HG02840 (cell line): ENCODE measurements around the gene C19orf25.
"Not testable (repeated sequence)": the region's sequence is repeated elsewhere in the genome, so short reads cannot be mapped to it uniquely, and the experiment has no call there.

ENCODE experiments used
- ATAC-seq: cut with Tn5 transposase; IDR thresholded peaks from one replicate; pipeline ENCODE4 v1.9.1; 2021; ENCODE audit warnings: mild to moderate bottlenecking, moderate library complexity, moderate number of reproducible peaks; ENCODE audit not compliant: unreplicated experiment, low FRiP score

C19orf25 gene

DNA sequence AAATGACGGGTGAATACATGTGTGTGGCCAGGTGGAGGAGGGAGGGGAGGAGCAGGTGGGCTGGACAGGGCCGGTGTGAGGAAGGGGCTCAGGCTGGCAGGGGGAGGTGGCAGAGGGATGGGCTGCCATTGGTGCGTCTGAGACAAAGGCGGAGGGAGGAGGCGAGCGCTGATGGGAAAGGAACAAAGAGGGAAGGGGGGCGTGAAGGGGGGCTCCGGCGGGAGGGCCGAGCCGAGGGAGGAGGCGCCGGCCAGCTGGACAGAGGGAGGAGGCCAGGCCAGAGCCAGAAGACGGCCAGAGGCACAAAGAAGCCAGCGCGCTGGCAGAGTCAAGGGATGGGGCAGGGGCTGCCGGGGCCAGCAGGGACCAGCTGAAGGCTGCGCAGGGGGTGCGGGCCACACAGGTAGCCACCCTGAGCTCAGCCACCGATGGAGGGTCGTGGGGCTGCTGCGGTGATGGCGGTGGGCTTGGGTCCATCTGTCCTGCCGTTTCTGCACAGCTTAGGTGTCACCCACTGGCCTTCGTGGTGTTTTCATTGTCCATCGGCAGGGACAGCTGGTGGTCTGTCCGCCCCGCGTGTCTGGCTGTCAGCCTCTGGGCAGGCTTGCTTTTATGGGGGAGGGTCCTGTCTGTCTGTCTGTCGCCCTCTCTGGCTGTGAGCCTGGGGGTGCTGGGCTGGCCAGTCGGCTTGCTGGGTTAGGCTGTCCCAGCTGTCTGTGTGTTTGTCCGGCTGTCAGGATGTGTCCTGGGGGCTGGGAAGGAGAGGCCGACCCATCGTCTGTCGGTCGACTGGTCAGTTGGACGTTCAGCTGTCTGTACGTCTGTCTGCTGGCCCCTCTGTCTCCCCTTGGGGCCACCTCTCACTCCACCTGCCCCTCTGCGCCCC, 26.9 kb downstream of the C19orf25 start:
- ATAC-seq = no peak

DNA sequence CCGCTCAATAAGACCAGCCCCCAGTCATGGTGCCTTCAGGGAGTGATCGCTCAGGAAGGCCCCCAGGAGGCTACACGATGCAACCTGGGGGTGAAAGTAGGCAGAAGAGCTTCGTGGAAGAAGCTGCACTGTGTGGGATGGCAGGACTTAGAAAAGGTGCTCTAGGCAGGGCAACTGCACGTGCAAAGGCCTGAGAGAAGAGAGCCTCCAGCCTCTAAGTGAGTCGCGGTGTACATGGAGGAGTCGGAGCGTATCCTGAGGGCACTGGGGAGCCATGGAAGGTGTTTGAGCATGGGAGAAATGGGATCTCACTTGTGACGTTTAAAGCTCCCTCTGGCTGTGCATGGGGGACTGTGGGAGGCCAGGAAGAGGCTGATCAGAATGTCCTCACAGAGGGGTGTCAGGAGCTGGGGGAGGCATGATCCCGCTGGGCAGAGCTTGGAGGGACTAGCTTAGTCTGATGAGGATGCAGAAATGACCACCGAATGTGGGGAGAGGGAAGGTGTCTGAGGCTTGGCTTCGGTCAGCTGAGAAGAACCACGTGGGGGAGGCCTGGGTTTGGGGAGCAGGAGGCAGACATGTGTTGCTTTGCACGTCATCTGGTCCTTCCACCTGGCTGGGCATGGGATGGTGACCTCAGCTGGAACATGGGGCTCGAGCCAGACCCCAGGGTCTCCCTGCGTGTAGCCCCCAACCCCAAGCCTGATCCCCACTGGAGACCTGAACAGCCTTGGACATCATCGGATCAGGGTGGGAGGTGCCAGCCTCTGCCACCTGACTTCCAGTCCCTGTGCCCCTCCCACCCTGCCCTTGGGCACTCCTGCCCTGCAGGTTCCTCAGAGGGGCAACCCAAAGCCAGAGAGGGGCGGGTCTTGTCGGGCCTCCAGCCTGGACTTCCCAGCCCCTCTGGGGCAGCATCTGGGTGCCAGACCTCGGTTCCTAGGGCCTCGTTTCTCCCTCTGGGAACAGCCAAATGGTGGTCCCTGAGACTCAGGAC, 28.0 kb downstream of the C19orf25 start:
- ATAC-seq = no peak

DNA sequence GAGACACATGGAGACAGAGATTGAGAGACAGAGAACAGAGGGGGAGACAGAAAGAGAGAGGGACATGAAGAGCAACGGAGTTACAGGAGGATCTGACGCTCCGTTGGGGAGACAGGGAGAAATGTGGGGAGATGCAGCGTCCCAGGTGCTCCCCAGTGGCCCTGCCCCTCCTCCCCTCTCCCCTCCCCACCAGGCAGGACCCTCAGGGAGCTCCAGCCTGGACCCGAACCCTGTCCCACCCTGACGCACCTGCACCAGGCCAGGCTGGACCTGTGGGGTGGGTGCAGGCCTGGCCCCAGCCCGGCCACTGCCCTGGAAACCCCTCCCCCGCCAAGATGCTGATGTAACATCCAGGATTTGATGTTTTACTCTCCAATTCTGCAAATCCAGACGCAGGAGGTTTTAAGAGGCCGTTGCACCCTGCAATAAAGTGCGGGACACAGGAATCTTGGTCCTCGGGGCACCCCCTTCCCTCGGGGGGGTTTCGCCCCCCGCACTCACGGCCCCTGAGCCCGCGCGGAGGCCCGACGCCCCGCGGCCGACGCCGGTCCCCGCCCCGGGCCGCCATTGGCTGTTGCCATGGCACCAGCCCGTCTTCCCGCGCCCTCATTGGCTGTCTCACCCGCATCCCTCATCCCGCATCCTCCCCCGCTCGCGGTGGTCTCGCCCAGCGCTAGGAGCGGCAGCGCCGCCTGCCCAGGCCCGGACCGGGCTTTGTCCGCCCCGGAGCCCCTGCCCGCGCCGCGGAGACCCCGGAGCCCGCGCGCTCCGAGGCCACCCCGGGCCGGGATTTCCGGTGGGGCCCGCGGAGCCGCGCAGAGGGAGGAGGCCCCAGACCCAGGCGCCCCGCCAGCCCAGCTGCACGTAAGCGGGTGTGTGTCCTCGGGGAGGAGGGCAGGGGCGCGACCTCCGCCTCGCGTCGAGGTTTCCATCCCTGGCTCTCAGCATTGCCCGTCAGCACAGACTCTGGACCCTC, 29.3 kb downstream of the C19orf25 start, which contains the start of gene APC2:
Gene APC2, plus strand, starts transcription at position 655 of the 976 bp plus-strand sequence. CDS start 2,881 bp downstream, outside the sequence.
- no peak for ATAC-seq

DNA sequence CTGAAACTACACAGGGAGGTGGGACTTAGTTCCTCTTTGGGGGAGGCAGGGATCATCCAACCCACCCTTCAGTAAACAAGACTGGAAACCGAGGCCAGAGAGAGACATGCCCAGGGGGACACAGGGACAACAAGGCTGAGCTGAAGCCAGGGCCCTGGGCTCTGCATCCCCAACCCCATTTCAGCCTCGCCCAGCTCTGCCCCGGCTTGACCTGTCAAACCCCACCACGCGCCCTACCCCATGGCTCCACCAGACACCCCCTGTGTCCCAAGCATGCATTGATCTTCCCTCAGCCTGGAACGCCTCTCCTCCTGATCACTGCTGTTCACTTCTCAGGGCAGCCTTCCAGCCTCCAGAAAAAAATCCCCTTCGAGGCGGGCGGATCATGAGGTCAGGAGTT, 31.1 kb downstream of the C19orf25 start:
- no peak for ATAC-seq

DNA sequence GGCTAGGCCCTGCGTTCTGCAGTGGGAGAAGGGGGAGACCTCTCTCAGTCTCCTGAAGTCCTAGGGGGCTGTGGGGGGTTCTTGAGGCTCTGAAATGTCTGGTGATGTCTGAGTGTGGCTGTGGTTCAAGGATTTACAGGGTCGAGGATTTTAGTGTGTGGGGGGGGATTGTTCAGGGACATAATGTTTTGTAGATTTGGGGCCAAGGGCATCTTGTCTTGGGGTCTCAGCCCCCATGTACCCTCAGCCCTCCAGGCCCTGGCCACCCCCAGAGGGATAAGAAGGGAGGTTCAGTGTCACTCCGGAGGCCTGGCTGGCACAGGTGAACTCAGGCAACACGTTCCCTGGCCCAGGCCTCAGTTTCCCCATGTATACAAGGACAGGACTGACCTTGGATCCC, 31.5 kb downstream of the C19orf25 start:
- ATAC-seq = no peak

DNA sequence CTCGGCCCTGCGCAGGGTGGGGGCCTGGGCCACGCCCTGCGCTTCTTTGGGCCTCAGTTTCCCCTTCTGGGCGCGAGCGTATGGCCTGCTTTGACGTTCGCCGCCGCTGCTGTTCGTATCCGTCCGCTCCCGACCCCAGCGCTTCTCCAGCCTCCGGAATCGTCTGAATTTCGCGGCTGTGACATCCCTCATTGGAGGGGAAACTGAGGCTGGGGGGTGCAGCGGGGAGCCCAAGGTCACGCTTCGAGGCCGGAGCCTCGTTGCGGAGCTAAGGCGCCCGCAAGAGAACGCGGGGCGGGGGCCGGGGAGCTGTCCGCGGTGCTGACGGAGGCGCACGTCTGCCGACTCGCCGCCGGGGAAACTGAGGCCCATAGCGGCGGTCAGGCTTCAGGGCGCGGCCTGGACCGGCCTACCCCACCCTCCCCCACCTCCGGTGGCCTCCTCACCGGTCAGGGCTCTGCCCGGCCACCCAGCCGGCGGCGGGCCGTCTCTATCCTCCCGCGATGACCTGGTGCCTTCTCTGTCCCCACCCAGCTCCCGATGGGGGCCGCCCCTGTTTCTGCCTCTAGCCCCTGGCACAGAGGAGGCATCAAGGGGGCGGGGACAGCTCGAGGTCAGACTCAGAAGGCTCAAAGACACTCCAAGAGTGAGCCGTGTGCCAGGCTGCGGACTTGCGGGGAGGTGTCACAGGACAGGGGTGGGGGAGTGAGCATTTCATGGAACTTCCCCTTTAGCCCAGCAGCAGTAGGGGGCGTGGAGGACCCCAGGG, 32.1 kb downstream of the C19orf25 start:
- no peak for ATAC-seq

DNA sequence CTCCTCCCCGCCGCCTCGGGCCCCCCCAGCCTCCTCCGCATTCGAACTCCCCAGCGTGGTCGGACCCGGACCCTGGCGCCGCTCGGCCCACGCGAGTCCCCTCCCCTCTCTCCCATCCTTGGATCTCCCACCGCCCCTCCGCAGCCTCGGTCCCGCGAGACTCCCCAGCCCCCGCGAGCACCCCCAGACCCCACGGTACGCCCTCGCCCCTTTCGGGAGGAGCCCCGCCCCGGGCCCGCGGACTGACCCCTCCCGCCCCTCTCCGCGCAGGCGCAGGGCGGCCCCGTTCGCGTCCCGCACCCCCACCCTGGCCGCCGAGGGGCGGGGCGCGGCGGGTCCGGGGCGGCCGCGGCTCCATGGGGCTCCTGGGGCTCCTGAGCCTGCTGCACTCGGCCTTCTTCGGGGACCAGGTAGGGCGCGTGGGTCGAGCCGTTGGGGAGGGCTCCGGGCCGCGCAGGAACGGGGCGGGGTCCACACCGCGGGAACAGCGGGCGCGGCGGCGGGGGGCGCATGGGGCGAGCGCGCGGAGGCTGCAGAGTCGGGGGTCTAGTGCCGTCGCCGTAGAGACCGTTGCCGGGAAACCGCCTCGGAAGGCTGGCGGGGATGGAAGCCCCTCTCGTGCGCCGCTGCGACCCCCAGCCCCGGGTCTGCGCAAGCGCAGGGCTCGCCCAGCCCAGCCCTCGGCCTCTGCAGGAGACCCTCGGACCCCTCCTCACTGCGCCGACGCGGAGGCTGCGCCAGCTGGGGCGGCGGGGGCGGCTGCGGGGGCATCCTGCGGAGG, 32.9 kb downstream of the C19orf25 start:
- ATAC-seq = no peak

DNA sequence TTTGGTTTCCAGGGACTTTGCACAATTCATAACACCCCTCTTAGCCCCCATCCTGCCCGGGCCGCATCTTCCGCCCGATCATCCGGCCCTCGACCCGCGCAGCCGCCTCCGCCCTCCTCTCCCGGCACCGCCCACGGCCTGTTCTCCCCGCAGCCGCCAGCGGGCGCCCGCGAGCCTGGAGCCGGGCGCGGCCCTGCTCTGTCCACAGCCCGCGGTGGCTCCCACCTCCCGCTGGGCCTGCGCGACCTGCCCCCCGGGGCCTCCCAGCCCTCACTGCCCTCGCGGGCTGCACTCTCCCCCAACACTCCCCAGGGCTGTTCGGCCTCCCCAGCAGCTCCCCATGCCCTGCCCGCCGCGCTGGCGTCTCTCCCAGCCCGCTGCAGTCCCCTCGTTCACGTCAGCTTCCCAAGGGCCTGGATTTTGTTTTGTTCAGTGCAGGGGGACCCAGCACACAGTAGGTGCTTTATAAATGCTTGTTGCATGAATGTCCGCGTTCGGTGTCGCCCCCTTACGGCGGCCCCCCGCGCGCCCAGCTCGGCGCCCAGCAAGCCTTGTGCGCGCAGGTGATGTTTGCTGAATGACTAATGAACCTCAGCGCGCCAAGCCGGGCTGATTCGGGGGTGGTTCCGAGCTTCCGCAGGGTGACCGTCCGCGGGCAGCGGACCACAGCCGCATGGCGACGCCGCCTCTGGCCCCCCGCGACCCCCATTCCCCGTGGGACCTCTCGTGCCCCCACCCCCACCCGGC, 33.7 kb downstream of the C19orf25 start:
- ATAC-seq = no peak

DNA sequence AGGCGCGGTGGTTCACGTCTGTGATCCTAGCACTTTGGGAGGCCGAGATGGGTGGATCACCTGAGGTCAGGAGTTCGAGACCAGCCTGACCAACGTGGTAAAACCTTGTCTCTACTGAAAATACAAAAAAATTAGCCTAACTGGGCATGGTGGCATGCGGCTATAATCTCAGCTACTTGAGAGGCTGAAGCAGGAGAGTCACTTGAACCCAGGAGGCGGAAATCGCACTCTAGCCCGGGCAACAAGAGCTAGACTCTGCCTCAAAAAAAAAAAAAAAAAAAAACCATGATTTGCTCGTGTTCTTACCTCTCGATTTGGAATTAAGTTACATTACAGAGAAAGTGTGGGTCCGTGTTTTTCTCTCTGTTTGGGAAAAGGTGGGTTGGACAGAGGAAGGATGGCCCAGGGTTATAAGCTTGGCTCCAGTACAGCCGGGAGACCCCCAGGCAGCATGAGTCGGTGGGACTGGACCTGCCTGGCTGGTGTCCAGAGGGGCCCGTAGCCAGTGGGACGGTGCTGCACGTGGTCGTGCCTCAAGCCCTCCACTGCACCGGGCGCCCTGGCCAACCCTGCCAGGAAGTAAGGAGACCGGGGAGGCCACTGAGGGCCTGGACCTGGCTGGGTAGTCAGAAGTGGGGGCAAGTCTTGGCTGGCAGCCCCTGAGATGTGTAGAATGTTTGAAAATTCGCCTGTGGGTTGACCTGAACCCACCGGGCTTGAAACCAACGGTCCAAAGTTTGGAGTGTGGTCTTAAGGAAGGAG, 37.2 kb downstream of the C19orf25 start:
- no peak for ATAC-seq

DNA sequence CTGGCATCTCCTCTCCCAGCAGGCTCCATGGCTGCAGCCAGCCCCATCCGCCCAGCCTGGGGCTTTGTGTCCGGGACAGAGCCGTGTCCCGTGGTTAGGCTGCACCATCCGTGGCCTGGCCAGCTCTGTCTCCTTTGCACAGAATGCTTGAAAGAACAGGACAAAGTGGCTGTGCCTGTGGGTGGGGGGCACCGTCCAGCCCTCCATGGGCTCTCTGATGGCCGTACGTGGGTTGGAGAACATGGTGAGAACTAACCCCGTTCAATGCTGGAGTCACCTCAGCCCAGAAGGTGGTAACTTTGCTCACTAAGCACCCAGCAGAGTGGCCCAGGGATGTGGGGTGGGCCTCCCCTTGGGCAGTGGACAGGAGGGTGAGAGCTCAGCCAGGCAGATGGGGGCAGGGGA, 38.0 kb downstream of the C19orf25 start:
- ATAC-seq = no peak

DNA sequence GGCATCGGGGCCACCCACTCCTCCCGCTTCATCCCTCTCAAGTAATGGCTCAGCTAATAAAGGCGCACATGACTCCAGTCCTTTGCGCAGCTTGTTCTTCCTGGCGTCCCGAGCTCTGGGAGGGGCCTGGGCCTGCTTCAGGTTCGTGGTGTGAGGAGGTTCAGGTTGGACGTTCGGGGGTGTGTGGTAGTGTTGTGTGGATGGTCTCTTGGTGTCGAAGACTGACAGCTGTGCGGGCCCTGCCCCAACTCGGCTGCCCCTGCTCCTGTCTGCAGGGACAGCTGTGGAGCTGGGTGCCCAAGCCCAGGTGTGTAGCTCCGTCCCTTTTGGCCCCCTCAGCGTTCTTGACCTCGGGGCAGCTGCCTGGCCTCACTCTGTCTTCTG, 38.6 kb downstream of the C19orf25 start:
- no peak for ATAC-seq

DNA sequence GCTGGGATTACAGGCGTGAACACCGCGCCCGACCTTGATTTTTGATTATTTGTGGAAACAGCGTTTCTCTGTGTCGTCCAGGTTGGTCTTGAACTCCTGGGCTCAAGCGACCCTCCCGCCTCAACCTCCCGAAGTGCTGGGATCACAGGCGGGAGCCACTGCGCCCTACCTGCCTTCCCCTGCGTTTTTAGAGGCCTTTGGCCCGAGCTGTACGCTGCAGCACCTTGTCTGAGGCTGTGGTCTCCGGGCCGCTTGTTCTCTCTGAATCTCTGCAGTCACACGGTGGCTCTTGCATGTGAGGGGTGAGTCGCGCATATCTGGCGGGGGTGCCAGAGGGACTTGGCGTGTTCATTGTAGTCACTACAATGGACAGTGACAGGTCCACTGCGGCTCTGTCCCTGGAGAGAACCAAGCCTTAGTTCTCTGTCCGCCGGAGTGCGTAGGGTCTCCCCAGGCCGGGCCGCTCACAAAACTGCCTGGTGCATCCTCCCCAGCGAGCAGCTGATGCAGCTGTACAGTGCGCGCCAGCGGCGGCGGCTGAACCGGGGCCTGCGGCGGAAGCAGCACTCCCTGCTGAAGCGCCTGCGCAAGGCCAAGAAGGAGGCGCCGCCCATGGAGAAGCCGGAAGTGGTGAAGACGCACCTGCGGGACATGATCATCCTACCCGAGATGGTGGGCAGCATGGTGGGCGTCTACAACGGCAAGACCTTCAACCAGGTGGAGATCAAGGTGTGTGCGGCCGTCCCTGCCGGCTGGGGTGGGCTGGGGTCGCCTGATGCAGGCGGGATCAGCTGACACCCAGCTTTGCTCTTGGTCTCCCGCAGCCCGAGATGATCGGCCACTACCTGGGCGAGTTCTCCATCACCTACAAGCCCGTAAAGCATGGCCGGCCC, 39.2 kb downstream of the C19orf25 start:
- ATAC-seq = not testable (repeated sequence)

DNA sequence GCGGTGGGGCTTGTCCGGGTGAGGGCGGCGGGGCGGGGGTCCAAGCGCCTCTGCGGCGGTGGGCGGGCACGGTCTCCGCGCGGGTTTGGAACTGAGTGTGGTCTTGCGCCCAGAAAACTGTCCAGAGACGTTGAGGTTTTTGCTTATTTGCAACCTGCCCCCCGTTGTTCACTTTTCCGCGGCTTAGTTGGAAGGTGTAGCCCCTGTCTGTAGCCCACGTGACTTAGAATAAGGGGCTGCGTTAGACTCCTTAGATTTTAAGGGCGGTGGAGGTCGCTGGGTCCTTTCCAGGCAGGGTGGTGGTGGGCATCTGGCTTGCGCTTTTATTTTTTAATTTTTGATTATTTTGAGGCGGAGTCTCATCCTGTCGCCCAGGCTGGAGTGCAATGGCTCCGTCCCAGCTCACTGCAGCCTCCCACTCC, 40.1 kb downstream of the C19orf25 start:
- peak; percentile 6 for ATAC-seq

DNA sequence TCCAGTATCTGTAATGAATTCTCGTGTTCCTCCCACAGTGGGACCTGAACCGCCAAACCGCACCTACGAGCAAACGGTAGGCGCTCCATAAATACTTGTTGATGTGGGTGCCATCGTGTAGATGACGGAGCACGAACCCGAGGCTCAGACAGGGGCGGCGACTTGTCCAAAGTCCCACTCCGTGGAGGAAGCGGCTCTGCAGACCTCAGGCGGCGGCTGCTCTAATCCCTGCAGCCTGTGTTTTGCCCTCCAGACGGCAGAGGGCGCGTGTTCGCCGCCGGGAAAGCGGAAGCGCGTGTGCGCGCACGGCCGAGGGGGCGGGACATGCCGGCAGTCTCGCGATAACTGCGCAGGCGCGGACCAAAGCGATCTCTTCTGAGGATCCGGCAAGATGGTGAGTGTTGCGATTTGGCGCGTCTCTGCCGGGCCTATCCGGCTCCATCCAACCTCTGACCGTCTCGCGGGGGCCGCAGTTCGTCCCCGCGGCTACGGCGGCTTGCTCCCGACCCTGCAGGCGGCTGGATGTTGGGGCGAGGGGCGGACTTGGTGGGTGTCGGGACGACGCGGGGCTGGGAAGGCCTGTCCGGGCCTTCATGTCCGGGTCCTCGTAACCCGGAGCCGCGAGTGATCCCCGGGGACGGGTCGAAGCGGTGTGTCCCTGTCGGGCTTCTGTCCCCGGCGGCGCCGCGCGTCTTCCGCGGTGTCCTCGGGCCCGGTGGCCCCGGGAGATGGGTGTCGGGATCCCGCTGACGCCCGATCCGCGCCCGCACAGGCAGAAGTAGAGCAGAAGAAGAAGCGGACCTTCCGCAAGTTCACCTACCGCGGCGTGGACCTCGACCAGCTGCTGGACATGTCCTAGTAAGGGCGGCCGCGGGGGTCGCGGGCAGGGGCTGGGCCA, 40.7 kb downstream of the C19orf25 start, which contains the start of gene RPS15:
Gene RPS15, plus strand, starts transcription at position 362 of the 898 bp plus-strand sequence. Its CDS starts 30 bp downstream, at position 392.
- ATAC-seq = peak; percentile 78

DNA sequence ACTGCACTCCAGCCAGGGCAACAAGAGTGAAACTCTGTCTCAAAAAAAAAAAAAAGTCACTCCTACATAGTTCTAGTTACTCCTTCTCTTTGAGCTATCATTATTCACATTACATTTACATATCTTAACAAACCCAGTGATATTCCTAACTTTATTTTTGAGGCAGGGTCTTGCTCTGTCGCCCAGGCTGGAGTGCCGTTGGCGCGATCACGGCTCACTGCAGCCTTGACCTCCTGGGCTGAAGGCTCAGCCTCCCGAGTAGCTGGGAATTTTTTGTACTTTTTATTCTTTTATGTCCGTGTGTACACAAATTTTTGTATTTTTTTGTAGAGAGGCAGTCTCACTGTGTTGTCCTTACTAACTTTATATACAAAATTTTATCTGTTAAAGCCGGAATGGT, 41.4 kb downstream of the C19orf25 start:
- ATAC-seq = no peak
